ENCODE measurements around the gene GANAB.

DNA sequence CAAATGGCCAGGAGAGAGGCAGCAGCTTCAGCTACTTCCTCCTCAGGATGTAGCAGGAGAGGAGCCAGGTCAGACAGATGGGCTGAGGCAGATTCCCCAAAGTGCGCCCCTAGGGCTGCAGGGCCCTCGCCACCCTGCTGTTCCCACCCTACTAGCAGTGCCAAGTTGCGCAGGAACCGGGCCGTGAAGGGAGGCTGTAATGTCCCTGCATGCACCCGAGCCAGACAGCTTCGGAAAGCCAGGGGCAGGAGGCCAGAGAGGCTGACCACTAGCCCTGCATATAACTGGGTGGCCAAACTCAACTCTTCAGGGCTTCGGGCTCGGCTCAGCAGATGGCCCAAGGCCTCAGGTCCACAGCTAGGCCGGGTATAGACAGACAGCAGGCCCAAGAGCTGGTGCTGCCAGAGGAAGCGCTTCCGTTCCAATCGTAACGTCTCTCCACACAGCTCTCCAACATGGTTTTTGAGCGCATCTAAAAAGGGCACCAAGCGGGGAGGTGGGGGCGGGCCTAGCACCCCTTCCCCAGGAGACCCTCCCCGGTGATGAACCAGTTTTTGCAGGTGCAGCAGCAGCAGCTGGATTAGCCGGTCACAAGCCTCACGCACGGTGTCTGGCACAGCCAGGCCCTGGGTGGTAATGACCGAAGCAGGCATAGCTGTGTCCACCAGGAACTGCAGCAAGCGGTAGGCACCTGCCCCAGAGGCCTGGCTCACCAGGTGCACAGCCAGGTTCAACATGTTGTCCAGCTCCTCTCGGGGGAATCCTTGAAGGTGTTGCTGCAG, 2.0 kb upstream of the GANAB start:
- no peak for TF ChIP-seq CTCF (IDR thresholded peaks at IDR 0.05)
- TF ChIP-seq POLR2A (IDR thresholded peaks at IDR 0.05), result no peak

Data from uterus (tissue), 2 donors.